ENCODE results near the gene C1orf50.

C1orf50 gene

DNA sequence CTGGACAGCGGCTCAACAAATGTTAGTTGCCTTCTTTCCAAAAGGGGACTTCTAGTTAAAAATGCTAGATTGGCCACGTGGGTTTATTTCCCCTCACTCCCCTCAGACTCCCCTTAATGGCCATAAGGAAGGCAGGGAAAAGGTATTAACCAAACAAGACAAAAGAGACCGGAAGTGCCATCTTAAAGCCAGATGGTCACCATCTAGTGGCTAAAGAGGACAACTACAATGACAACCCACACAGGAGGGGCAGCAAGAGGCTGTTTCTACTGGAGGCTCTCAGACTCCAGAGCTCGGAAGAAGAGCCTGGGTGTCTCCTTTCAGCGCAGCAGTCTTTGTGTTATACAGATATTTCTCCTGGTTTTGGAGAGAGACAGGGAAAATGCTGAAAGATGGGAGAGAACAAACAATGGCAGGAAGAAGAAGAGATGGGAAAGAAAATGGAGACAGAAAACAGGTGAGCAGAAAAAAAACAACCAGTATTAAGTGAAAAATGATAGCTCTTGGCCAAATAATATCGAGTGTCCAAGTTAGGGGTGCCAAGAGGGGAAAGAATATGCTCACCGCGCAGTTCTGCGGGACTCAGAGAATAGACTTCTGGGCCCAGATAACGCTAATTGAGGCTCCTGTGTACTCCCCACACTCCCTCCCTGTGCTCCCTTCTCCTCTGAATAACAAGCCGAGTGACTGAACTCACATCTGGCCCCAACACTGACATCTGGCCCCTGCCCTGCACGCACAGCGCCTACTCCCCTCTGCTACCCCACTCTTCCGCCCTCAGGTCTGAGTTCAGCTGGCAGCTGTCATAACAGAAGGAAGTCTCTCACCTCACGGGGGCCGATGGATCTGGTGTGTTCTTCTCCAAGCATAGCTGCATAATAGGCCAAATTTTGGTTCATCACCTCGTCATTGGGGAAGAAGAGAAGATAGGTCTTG, 9.8 kb upstream of the C1orf50 start:
- TF ChIP-seq CTCF (IDR thresholded peaks at IDR 0.05; ENCODE audit: extremely low read depth, insufficient read depth, missing control alignments) = peak; percentile 75
- in situ Hi-C loops (cut with MboI; ENCODE audit: low pct_unique_long_range_greater_than_20kb, low sequenced_read_pairs, unreplicated experiment) = loop anchor here (25.0 kb wide), 1 partner anchor 305 kb away; no protein-coding TSS in a partner anchor
- DNase-seq (ENCODE audit: low spot score) = peak; percentile 76

DNA sequence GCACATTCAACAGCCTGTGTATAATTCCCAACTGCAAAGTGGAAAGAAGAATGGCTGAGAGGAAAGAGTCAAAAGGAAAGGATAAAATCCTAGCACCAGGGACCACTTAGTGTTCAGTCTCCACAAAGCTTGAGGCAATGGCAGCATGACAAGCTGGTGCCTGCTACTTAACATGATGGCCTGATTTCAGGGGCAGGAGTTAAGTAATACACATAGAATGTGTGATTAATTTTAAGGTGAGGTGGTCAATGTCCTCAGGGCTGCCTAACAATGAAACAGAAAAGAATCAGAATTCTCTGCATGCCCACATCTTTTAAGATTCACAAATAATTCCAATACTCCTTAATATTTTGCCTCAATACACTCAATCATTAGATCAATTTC, 9.2 kb upstream of the C1orf50 start:
- DNase-seq (ENCODE audit: low spot score) = no peak
- in situ Hi-C loops (cut with MboI; ENCODE audit: low pct_unique_long_range_greater_than_20kb, low sequenced_read_pairs, unreplicated experiment) = loop anchor here (25.0 kb wide), 1 partner anchor 304 kb away; no protein-coding TSS in a partner anchor
- TF ChIP-seq CTCF (IDR thresholded peaks at IDR 0.05; ENCODE audit: extremely low read depth, insufficient read depth, missing control alignments) = no peak

- DNase-seq (ENCODE audit: low spot score) = no peak
- in situ Hi-C loops (cut with MboI; ENCODE audit: low pct_unique_long_range_greater_than_20kb, low sequenced_read_pairs, unreplicated experiment) = loop anchor here (25.0 kb wide), 1 partner anchor 304 kb away; no protein-coding TSS in a partner anchor
- TF ChIP-seq CTCF (IDR thresholded peaks at IDR 0.05; ENCODE audit: extremely low read depth, insufficient read depth, missing control alignments) = no peak
Measured at GRCh38 chr1:42758641-42759040, 8.4 kb upstream of the C1orf50 start.

- TF ChIP-seq CTCF (IDR thresholded peaks at IDR 0.05; ENCODE audit: extremely low read depth, insufficient read depth, missing control alignments) = no peak
- DNase-seq (ENCODE audit: low spot score) = no peak
- in situ Hi-C loops (cut with MboI; ENCODE audit: low pct_unique_long_range_greater_than_20kb, low sequenced_read_pairs, unreplicated experiment) = loop anchor here (25.0 kb wide), 1 partner anchor 303 kb away; no protein-coding TSS in a partner anchor
Measured at GRCh38 chr1:42759114-42759513, 7.9 kb upstream of the C1orf50 start.

GRCh38 chr1:42761567-42761966, 5.5 kb upstream of the C1orf50 start:
- TF ChIP-seq CTCF (IDR thresholded peaks at IDR 0.05; ENCODE audit: extremely low read depth, insufficient read depth, missing control alignments) = no peak
- in situ Hi-C loops (cut with MboI; ENCODE audit: low pct_unique_long_range_greater_than_20kb, low sequenced_read_pairs, unreplicated experiment) = loop anchor here (25.0 kb wide), 1 partner anchor 301 kb away; no protein-coding TSS in a partner anchor
- no peak for DNase-seq (ENCODE audit: low spot score)

DNA sequence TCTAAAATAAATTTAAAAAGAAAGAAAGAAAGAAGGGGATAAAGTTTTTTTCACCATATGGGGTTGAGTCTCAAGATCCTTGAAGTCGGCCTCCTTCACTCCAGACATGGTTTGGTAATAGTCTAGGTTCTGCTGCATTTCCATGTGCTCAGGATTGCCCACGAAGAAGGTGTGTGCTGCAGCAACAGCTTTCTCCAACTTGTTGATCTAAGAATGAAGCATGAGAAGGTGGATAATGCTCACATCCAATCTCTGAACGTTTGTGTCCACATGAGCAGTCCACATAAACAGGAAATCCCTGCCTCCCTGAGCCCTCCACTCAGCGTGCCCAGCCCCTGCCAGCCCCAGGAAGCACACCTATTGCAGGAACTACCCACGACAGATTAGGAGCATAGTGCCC, 4.8 kb upstream of the C1orf50 start:
- no peak for TF ChIP-seq CTCF (IDR thresholded peaks at IDR 0.05; ENCODE audit: extremely low read depth, insufficient read depth, missing control alignments)
- DNase-seq (ENCODE audit: low spot score) = no peak
- in situ Hi-C loops (cut with MboI; ENCODE audit: low pct_unique_long_range_greater_than_20kb, low sequenced_read_pairs, unreplicated experiment) = loop anchor here (25.0 kb wide), 1 partner anchor 300 kb away; no protein-coding TSS in a partner anchor

Measured in GM13977 (cell line).